Stomach (tissue), 9 donors: ENCODE measurements around the gene PTPRG. TPM values are rescaled to one million over a fixed set of nuclear protein-coding genes. Genes with fewer than 3 reads are reported as not detected.

Experiments used
- DNase-seq, 2 donors: peaks; one replicate each; pipeline versions ENCODE4 v3.0.0 to v3.0.0-alpha.2; 2013 to 2019
- H3K27ac ChIP-seq, 5 donors: fragments of 200-600 bp in 4 of 5; sonication (generic) in 4 of 5; one replicate each; pipeline ENCODE4 v1.5.1; 2013 to 2019; ENCODE audit warnings: mild to moderate bottlenecking in 1 of 5, moderate library complexity in 1 of 5
- H3K27me3 ChIP-seq, 3 donors: fragments of 200-600 bp; sonication (generic); one replicate each; pipeline ENCODE4 v1.5.1; 2017 to 2019; ENCODE audit warnings: mixed run types in 1 of 3
- H3K36me3 ChIP-seq, 4 donors: fragments of 200-600 bp; sonication (generic); 1 replicate in 3 of 4; 2 replicates in 1 of 4; pipeline ENCODE4 v1.5.1; 2016 to 2019
- H3K4me1 ChIP-seq, 4 donors: fragments of 200-600 bp; sonication (generic); one replicate each; pipeline ENCODE4 v1.5.1; 2016 to 2019
- H3K4me3 ChIP-seq, 4 donors: fragments of 200-600 bp; sonication (generic) in 3 of 4; one replicate each; pipeline ENCODE4 v1.5.1; 2016 to 2019; ENCODE audit warnings: mild to moderate bottlenecking in 1 of 4
- H3K9me3 ChIP-seq, 4 donors: fragments of 200-600 bp; sonication (generic); one replicate each; pipeline ENCODE4 v1.5.1; 2016 to 2019
- EP300 ChIP-seq: sonication (generic); formaldehyde crosslinking; IDR thresholded peaks from one replicate; pipeline ENCODE4 v1.6.1; 2017; ENCODE audit warnings: antibody characterized with exemption
- POLR2A ChIP-seq, 4 donors: fragments of 450-650 bp; IDR thresholded peaks; one replicate each; pipeline ENCODE4 v1.6.1; 2016; ENCODE audit warnings: antibody characterized with exemption in 4 of 4, control low read depth in 2 of 4, mild to moderate bottlenecking in 1 of 4, moderate library complexity in 1 of 4
- POLR2AphosphoS5 ChIP-seq, 3 donors: sonication (generic); formaldehyde crosslinking; IDR thresholded peaks; one replicate each; pipeline ENCODE4 v1.6.1; 2016; ENCODE audit warnings: antibody characterized with exemption in 3 of 3
- WGBS, 5 donors: extraction: QIAGEN DNeasy Blood & Tissue Kit in 3 of 5; methylation state at CpG; one replicate each; pipeline versions ENCODE4 v1.1.5 to v1.1.7; 2013 to 2018; 5-methylcytosine and 5-hydroxymethylcytosine counted together
- intact Hi-C: fragments of 100-400 bp; cut with DNase I; formaldehyde crosslinking; loops from one replicate; pipeline ENCODE4 v1.15.1; 2023; ENCODE audit warnings: low total_unique reads
- polyA plus RNA-seq, 3 donors: library from polyadenylated mRNA; stranded (reverse); fragments of 200-250 nt; gene quantifications; one replicate each; pipeline ENCODE4 v1.2.3, GENCODE V29; 2013
- total RNA-seq, 5 donors: library from RNA; depleted of rRNA; stranded (reverse); fragments of >200 nt; gene quantifications; one replicate each; pipeline versions ENCODE4 v1.1.0 to v1.2.3, GENCODE V29; 2014 to 2016
- TF ChIP-seq, protein P1 (sequence below), 7 experiments: fragments of 450-650 bp in 4 of 7; fragments of 200-600 bp in 3 of 7; sonication (generic) in 3 of 7; IDR thresholded peaks; one replicate each; pipeline ENCODE4 v1.5.1; 2016 to 2019; ENCODE audit warnings: antibody characterized with exemption in 7 of 7, control low read depth in 2 of 7, mild to moderate bottlenecking in 1 of 7
- donor health status: healthy with polysubstance abuse.
- donor health status: Bipolar disorder and iron deficiency.
- donor health status: healthy.

Gene PTPRG
- total and polyA plus RNA-seq, 8 donors, result 2.4 to 96.0 (median 22.0) TPM

DNA sequence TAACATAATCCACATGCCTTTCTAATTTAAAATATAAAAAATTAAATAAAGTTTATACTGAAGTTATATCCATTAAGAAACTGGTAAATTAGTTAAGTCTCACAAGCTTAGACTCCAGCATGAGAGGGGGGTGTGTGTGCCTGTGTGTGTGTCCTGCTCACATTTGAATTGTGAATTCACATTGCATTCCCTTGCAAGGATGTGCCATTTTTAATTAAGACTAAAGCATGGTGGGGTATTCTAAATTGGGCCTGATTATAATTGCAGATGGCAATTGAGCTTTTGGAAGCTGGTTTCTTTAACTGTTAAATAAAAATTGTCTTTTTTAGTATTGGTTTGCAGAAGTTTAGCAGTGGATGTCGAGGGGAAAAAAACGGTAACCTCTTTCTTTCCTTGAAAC lies 56.9 kb downstream of the PTPRG start:
- Histone ChIP-seq H3K4me1 (peaks cover 0 to 14% (median 7%) of the 10 kb centered on the region in 4 donors), H3K4me3 (no peak overlapping the region), H3K9me3 (no peaks in the 10 kb centered on the region), H3K27me3 (no peaks in the 10 kb centered on the region), H3K36me3 (no peaks in the 10 kb centered on the region), H3K27ac (no peak overlapping the region)
- intact Hi-C loops, result no loop called here
- DNase-seq, result no peak
- no peak for TF ChIP-seq EP300
- WGBS, 5 donors, result 80 to 95% (median 92%) methylated on average over 2 of the region's 2 CpGs

DNA sequence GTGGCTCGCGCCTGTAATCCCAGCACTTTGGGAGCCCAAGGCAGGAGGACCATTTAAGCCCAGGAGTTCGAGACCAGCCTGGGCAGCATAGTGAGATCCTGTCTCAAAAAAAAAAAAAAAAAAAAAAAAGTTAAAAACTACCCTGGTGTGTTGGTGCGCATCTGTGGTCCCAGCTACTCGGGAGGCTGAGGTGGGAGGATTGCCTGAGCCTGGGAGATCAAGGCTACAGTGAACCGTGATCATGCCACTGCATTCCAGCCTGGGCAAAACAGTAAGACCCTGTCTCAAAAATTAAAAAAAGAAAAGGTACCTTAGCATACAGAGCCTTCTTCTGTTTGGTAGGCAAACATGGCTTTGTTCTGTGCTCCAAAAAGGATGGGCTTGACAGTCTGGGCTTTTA lies 57.5 kb downstream of the PTPRG start:
- no peak overlapping the region for H3K4me3 ChIP-seq
- WGBS, 5 donors, result 90 to 97% (median 93%) methylated on average over 6 of the region's 6 CpGs
- no peak for TF ChIP-seq POLR2A (IDR thresholded peaks at IDR 0.05)
- TF ChIP-seq, protein P1, sequence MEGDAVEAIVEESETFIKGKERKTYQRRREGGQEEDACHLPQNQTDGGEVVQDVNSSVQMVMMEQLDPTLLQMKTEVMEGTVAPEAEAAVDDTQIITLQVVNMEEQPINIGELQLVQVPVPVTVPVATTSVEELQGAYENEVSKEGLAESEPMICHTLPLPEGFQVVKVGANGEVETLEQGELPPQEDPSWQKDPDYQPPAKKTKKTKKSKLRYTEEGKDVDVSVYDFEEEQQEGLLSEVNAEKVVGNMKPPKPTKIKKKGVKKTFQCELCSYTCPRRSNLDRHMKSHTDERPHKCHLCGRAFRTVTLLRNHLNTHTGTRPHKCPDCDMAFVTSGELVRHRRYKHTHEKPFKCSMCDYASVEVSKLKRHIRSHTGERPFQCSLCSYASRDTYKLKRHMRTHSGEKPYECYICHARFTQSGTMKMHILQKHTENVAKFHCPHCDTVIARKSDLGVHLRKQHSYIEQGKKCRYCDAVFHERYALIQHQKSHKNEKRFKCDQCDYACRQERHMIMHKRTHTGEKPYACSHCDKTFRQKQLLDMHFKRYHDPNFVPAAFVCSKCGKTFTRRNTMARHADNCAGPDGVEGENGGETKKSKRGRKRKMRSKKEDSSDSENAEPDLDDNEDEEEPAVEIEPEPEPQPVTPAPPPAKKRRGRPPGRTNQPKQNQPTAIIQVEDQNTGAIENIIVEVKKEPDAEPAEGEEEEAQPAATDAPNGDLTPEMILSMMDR (IDR thresholded peaks at IDR 0.05), result no peak
- no peak for DNase-seq
- H3K27me3 ChIP-seq, result no peaks in the 10 kb centered on the region
- peaks cover 0 to 12% (median 7%) of the 10 kb centered on the region in 4 donors for H3K4me1 ChIP-seq
- no peaks in the 10 kb centered on the region for H3K36me3 ChIP-seq
- H3K27ac ChIP-seq, result no peak overlapping the region
- intact Hi-C loops, result no loop called here
- H3K9me3 ChIP-seq, result no peaks in the 10 kb centered on the region

DNA sequence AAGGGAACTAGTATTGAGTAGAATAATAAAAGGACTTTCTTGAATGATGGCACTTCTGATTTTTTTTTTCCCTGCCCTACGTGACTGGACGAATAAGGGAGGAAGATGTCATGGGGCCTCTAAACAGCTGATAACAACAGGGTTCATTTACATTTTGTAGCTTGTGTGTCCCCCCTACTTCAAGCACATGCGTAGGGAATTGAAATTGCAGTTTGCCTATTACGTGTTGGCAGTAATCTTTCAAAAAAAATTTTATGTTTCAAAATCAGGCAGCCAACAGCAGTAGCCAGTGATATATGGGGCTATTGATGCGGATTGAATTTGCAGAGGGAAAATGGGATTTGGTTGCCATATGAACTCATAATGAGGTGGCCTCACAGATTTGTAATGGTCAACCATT lies 58.7 kb downstream of the PTPRG start:
- 72 to 94% (median 93%) methylated on average over 5 of the region's 5 CpGs for WGBS, 5 donors

DNA sequence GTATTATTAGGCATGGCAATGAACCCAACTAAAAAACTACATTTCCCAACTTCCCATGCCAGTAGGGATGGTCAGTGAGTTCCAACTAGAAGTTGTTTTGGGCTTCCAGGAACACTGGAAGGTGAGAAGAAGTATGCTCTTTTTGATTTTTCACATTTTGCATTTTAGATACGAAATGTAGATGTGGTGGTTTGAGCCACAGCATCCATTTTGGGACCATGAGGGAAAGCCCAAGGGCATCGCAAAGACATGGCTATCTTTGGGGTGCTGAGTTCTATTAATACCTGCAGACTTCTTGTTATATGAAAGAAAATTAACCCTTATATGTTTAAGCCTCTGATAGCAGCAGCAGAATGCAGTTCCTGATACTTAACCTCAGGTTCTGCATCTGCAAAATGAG lies 62.9 kb downstream of the PTPRG start:
- Histone ChIP-seq H3K9me3 (no peaks in the 10 kb centered on the region), H3K4me3 (no peak overlapping the region), H3K4me1 (peaks cover 0 to 9% (median 6%) of the 10 kb centered on the region in 4 donors), H3K27ac (no peak overlapping the region), H3K36me3 (no peaks in the 10 kb centered on the region), H3K27me3 (no peaks in the 10 kb centered on the region)
- no peak for DNase-seq
- intact Hi-C loops, result no loop called here
- WGBS, 5 donors, result 92 to 100% (median 96%) methylated on average over 2 of the region's 2 CpGs
- TF ChIP-seq, protein P1 (IDR thresholded peaks at IDR 0.05), result no peak
- TF ChIP-seq POLR2AphosphoS5 (IDR thresholded peaks at IDR 0.05) (no peak), EP300 (no peak), POLR2A (IDR thresholded peaks at IDR 0.05) (no peak)

More for the DNA sequence above, 58.7 kb downstream of the PTPRG start:
- intact Hi-C loops, result no loop called here
- Histone ChIP-seq H3K27me3 (no peaks in the 10 kb centered on the region), H3K27ac (no peak overlapping the region), H3K4me3 (no peak overlapping the region), H3K36me3 (no peaks in the 10 kb centered on the region), H3K9me3 (no peaks in the 10 kb centered on the region), H3K4me1 (peaks cover 0 to 12% (median 7%) of the 10 kb centered on the region in 4 donors)
- DNase-seq, result no peak
- no peak for TF ChIP-seq POLR2AphosphoS5 (IDR thresholded peaks at IDR 0.05)
- TF ChIP-seq, protein P1 (IDR thresholded peaks at IDR 0.05), result no peak
- TF ChIP-seq EP300, result no peak
- TF ChIP-seq POLR2A (IDR thresholded peaks at IDR 0.05), result no peak

GRCh38 chr3:61625429-61625828 lies 64.1 kb downstream of the PTPRG start:
- DNase-seq, result no peak
- no peak for TF ChIP-seq POLR2A (IDR thresholded peaks at IDR 0.05)
- TF ChIP-seq, protein P1 (IDR thresholded peaks at IDR 0.05), result no peak
- no peak for TF ChIP-seq EP300
- no peak for TF ChIP-seq POLR2AphosphoS5 (IDR thresholded peaks at IDR 0.05)
- WGBS, 5 donors, result 94 to 97% (median 95%) methylated on average over 7 of the region's 7 CpGs
- Histone ChIP-seq H3K27me3 (no peaks in the 10 kb centered on the region), H3K27ac (no peak overlapping the region), H3K9me3 (no peaks in the 10 kb centered on the region), H3K4me1 (peaks cover 0 to 9% (median 6%) of the 10 kb centered on the region in 4 donors), H3K36me3 (no peaks in the 10 kb centered on the region), H3K4me3 (no peak overlapping the region)
- intact Hi-C loops, result no loop called here
